Glomerular visceral epithelial cell (primary cell): ENCODE data around the gene SPC24.
"Not testable (repeated sequence)": the region's sequence is repeated elsewhere in the genome, so short reads cannot be mapped to it uniquely, and the experiment has no call there.

Experiments used
- DNase-seq: peaks from one replicate; pipeline ENCODE4 v3.0.0-alpha.2; 2016; ENCODE audit errors: extremely low spot score

SPC24 gene

DNA sequence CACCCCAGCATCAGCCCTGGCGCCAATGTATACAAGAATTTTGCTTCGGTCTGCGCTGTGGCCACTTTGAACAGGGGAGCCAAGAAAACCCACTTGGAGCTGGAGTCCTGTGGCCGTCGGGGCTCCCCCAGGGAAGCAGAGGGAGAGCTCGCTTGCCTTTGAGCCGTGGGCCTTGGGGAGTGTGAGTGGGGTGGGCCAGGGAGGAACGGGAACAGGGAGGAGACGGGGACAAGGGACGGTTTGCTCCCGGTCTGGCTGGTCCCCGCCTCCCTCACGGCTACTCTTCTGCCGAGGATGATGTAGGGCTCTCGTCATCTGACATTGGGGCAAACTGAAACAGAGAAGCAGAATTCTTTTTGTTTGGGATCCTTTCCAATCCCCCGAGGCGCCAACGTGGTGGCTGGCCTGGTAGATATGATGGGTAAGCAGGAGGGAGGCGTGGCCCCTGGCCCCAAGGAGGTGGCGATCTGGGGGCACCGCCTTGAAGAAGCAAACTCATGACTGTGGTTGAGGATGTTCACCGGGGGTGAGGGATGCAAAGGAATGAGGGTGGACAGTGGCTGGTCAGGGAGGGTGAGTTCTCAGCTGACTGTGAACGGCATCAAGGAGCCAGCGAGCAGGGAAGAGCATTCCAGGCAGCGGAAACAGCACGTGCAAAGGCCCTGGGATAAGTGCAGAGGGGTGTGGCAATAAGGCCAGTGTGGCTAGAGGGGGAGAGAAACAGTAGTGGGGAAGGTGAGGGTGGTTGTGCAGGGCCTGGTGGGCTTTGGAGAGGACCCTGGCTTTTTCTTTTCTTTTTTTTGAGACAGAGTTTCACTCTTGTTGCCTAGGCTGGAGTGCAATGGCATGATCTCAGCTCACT lies 10.9 kb upstream of the SPC24 start:
- no peak for DNase-seq

DNA sequence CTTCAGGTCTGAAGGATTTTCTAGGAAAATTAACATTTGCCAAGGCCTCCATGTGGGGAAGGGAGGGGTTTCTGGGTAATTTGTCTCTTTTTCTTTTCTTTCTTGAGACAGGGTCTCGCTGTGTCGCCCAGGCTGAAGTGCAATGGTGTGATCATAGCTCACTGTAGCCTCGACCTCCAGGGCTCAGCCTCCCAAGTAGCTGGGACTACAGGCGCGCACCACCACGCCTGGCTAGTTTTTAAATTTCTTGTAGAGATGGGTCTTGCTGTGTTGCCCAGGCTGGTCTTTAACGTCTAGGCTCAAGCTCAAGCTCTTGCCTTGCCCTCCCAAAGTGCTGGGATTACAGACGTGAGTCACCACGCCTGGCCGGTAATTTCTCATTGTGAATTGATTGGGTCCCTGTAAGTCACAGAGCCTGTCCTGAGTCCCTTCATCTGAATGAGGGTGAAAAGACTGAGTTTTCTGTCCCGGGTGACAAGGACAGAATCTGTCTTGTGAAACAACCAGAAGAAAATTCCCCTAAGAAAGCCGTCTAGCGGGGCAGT lies 10.0 kb upstream of the SPC24 start:
- no peak for DNase-seq

DNA sequence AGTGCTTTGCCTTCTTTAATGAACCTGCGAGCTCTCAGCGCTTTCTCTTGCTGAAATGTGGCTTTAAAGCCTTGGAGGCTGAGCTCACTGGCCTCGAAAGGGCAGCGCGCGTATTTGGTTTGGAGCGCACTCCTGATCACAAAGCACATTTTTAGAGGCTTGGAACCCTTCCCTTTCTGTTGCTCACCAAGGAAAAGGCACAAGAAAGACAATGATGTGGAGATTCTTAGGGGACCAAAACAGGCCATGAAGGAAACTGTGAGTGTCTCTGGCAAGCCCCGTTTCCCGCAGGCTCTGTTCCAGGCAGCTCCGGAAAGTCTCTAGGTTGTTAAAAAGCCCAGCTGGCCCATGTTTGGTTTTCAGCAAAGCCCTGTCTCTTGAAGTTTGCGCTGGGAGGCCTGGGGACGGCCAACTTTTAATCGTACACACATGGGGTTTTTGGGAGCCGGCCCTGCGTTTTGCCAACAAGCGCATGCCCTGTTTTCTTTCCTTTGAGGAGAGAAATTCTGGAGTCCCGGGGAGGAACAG lies 9.4 kb upstream of the SPC24 start:
- DNase-seq: no peak

DNA sequence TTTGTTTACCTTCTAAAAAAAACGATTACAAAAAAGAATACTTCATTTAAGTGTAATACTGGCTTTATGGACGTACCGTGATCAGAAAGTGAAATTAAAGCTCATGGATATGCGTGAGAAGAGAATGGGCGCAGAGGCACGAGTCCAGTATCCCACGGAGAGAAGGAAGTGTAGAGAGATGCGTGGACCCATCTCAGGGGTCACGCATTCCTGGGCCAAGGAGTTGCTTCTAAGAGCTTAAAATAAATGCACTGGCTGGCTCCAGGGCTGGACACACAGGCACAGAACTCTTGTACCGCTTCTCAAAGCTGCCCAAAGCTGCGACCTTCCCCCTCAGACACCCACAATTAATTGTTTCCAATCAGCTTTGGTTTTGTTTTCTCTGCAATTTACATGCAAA lies 8.7 kb upstream of the SPC24 start:
- DNase-seq: no peak

DNA sequence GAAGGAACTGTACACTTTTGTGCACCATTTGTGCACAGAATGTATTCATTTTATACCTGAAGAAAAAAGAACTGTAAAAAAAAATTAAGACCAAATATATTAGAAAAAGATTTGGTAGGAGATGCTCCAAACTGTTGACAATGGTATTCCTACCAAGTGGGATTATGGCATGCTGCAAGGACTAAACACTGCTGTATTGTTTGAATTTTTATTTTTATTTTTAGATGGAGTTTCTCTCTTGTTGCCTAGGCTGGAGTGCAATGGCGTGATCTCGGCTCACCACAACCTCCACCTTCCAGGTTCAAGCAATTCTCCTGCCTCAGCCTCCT lies 4.8 kb upstream of the SPC24 start:
- DNase-seq: not testable (repeated sequence)

DNA sequence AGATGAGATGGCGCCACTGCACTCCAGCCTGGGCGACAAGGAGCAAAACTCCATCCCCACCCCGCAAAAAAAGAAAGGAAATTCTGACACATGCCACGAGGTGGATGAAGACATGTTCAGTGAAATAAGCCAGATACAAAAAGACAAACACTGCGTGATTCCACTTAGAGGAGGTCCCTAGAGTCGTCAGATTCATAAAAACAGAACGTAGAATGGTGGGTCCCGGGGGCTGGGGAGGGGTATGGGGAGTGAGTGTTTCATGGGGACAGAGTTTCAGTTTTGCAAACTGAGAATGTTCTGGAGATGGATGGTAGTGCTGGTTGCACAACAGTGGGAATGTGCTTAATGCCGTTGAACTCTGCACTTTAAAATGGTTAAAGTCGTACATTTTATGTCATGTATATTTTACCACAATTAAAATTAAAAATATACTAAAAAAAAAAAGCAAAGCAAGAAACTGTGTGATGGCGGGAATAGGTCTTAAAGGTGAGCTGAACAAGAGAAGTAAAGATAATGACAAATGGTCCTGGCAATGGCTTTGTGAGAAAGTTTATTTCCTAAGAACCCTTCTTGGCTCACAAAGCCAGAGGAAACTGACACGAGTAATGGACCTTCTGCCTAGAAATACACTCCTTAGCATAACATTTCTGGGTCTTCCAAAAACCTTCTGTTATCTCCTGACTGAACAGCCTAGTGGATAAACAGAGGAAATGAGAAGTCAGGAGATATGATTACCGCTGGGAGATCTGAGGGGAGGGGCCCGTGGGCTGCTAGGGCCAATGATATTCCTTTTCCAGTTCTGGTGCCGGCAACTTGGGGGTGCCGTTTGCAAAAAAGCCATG lies 4.2 kb upstream of the SPC24 start:
- DNase-seq: no peak

DNA sequence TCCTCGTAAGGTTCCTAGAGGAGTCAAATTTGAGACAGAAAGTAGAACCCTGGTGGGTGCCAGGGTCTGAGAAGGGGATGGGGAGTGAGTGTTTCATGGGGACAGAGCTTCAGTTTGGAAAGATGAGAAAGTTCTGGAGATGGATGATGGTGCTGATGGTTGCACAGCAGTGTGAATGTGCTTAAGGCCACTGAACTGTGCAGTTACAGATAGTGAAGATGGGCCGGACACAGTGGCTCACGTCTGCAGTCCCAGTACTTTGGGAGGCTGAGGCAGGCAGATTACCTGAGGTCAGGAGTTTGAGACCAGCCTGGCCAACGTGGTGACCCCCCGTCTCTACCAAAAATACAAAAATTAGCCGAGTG lies 917 bp downstream of the SPC24 start:
- DNase-seq: no peak

DNA sequence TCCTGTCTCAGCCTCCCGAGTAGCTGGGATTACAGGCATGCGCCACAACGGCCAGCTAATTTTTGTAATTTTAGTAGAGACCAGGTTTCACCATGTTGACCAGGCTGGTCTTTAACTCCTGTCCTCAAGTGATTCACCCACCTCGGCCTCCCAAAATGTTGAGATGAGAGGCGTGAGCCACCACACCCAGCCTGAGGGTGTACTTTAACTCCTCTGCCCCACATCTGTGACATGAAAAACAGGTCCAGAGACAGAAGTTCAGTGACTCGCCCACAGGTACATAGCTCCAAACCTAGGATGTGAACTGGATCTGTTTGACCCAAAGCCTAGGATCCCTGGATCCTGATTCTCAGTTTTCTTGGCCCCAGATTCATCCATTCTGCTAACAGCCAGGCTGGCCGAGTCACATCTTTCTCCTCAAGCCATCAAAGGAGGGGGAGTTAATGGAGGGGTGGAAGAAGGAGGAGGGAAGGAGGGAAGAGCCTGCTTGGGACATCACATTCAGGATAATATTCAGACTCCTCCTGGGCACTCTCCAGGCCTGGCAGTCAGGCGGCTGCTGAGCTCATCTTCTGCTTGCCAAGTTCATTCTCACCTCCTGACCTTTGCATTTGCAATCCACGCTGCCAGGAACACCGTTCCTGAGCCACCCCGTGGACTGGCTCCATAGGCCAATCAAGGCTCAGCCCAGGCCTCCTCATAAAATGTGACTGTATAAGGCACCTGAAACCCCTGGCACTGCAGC lies 3.1 kb downstream of the SPC24 start:
- peak; percentile 74 for DNase-seq

DNA sequence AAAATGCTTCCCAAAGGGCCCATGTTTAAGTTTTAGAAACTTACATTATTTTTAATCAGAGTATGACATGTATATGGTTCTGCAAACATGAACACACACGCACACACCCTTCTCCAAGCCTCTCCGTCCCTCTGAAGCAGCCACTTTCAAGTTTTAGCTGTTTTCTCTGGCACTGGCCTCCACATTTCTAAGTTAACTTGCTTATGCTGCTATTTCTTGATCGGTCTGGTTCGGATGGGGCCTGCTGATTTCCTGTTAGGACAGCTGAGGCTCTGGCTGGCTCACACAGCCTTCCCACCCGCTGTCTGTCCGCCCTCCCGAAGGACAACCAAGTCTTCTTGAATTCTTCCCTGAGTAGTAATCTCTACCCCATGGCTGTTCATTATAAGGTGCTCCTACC lies 4.4 kb downstream of the SPC24 start:
- DNase-seq: no peak

DNA sequence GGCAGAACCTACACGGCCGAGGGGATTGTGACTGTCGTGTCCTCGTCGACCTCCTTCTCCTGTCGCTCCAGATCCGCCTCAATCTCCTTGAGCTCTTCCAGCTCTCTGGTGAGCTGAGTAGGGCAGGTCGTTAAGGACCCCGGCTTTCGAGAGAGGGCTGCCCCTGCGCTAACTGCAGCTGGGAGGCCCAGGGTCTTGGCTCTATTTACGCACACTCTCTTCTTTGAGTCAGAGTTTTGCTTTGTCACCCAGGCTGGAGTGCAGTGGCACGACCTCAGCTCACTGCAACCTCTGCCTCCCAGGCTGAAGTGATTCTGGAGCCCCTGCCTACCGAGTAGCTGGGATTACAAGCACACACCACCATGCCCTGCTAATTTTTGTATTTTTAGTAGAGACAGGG lies 7.6 kb downstream of the SPC24 start:
- DNase-seq: no peak

DNA sequence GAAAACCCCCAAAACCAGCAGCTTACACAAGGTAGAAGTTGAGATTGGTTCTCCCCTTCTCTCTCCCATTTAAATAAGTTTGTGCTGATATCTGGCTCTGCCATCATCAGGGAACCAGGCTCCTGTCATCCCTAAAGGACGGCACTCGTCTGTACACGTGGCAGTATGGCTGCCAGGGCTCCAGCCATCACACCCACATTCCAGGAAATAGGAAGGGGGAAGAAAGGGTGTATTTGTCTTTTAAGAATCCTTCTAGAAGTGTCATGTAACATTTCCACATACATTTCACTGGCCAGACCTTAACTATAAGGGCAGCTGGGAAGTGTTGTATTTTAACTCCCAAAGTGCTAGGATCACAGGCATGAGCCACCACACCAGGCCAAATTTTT lies 10.1 kb downstream of the SPC24 start:
- DNase-seq: no peak

DNA sequence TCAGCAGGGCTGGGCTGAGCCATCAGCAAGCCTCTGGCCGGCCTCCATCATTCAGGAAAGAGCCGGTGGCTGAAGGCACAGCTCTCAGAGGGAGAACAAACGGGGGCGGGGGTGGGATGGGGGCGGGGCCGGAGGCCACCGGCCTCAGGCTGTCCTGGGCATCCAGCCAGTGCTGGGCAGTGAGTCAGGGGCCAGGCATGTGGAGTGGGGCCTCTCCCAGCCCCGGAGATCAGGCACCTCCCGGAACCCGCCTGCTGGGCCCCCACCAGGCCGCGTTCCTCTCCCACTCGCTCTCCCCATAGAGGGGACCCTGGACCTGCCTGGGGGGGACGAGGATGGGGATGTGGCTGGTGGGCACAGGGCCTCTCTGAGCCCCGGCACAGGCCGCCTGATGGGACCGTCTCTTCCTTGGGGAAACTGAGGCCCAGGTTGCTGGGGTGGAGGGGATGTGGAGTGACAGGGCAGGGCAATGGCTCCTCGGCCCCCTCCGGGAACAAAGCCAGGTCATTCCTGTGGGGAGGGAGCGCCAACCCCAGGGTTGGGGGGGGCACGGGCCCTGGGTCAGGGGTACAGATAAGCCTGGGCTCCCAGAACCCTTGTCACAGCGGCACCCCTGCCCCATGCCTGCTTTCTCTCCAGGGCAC lies 12.9 kb downstream of the SPC24 start:
- DNase-seq: peak; percentile 98

DNA sequence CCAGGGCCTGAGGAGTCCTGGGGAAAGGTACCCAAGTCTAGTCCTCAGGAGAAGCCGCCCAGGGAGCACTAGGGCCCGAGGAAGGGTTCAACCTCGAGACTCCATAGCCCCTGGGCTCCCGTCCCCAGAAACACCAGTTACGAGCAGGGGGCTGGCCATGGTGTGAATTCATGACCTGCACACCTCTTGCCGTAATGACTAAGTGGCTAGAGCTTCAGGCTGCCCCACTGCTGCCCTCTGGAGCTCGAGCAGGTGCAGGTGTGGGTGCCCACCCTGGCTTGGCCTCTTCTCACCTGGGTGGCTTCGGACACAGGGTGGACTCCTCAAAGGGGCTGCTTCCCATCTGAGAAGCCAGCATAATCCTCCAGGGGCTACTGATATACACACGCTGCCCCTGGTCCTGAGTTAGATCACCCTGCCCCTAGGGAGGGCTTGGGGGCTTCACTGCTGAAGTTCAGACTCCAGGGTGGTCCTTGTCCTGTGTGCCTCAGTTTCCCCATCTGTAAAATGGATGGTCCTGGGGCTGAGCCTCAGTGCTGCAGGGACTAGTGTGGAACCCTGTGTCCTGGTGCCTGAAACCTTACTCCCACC lies 13.6 kb downstream of the SPC24 start:
- peak; percentile 48 for DNase-seq

DNA sequence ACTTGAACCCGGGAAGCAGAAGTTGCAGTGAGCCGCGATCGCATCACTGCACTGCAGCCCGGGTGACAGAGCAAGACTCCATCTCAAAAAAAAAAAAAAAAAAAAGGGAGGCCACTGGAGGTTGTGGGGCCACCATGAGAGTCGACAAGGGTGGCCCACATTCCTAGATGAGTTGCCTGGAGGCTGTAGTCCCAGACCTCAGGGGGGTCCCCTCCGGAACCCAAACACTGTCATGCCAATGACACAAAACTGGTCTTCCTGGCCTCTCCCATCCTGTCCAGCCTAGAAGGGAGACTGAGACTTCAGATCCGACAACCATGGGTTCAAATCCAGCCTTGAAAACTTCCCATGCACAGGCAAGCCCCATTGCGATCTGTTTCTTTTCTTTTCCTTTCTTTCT lies 14.7 kb downstream of the SPC24 start:
- DNase-seq: no peak

DNA sequence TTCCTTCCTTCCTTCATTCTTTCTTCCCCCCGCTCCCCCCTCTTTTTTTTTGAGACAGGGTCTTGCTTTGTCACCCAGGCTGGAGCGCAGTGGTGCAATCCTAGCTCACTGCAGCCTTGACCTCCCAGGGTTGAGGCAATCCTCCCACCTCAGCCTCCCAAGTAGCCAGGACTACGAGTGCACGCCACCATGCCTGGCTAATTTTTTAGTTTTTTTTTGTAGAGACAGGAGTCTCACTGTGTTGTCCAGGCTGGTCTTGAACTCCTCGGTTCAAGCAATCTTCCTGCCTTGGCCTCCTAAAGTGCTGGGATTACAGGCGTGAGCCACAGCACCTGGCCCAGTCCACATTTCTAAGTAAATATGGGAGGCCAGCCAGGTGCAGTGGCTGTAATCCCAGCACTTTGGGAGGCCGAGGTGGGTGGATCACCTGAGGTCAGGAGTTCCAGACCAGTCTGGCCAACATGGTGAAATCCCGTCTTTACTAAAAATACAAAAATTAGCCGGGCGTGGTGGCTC lies 15.5 kb downstream of the SPC24 start:
- DNase-seq: not testable (repeated sequence)

DNA sequence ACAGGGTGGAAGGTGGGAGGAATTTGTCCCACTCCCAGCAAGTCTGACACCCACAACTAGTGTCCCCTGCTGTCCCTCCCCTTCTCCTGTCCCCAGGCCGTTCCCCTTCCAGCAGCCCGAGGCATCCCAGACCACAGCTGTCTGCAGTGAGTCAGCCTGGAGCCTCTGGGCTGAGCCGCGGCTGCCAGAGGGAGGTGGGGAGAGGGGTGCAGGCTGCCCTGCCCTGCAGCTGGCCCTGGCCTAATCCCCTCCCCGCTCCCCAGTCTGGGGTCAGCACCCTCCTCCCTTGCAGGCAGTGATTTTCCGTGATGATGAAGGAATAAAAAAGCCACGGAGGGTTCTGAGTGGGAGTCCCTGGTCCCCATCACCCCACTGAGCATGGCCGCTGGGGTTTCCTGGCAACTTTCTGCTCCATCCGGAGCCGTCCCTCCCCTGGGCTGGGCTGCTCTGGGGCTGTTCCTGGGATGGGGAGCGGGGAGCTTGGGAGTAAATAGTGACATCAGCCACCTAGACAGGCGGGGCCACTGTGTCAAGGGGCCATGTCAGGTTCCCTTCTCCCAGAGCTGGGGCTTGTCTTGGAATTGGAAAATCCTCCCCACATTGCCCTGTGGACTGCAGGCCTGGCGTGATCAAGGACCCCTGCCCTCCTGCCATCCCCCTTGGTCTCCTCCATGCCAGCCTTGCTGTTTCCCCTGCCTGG lies 16.8 kb downstream of the SPC24 start:
- peak; percentile 92 for DNase-seq

DNA sequence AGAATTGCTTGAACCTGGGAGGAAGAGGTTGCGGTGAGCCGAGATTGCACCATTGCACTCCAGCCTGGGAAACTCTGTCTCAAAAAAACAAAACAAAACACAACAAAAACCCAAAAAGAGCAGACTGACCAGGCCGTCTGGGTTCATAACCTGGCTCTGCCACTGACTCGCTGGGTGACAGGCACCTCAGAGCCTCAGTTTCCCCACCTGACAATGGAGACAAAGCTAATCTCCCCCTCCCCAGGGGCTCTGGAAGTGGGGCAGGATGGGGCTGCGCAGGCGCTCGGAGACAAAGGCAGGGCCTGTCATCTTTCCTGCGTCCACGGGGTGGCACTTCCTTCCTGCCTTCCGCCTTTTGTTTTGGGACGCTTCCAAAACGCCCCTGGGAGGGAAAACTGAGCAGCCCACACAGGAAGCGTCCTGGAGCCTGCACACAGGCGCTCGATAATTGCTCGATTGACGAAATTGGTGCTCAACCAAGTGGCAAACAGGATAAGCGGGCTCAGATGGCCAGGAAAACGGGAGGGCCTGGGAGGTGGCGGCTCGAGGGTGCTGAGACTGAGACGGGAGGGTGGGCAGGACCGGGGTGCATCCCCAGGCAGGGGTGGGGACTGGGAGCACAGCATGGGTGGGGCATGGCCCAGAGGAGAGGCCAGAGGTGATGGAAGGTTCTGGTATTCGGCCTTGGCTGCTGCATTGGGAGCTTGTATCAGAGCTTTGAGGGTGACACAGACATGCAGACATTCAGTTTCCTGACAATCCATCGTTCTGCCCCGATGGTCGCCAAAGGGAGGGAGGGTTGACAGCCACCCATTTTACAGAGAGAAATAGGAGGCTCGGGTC lies 17.8 kb downstream of the SPC24 start:
- DNase-seq: peak; percentile 94

DNA sequence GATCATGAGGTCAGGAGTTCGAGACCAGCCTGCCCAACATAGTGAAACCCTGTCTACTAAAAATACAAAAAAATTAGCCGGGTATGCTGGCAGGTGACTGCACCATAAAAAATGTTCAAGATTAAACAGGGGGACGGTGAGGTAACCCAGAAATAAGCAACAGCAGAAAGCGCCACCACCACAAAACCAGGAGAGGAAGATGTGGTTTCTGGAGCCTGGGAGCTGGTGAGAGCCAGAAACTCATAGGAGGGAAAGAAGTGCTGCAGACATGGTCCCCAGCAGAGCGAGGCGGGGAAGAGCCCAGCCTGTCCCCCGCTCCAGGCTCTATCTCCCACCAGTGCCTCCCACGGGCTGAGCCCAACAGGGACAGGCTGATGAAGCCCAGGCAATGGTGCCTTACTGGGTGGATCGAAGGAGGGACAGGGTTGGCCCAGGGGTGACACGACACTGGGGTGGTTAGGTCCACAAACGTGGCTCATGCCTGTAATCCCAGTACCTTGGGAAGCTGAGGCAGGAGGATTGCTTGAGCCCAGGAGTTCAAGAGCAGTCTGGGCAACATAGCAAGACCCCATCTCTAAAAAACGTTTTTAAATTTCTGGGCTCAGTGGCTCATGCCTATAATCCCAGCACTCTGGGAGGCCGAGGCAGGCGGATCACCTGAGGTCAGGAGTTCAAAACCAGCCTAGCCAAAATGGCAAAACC lies 19.0 kb downstream of the SPC24 start:
- DNase-seq: peak; percentile 32

DNA sequence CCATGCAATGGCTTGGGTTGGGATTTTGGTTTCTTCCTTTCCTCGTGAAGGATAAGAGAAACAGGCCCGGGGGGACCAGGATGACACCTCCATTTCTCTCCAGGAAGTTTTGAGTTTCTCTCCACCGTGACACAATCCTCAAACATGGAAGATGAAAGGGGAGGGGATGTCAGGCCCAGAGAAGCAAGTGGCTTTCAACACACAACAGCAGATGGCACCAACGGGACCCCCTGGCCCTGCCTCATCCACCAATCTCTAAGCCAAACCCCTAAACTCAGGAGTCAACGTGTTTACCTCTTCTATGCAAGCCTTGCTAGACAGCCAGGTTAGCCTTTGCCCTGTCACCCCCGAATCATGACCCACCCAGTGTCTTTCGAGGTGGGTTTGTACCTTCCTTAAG lies 24.1 kb downstream of the SPC24 start:
- DNase-seq: no peak
